Heart left ventricle (tissue), 13 donors: Measurements from ENCODE around the gene TAGLN.

Experiments used
- CTCF ChIP-seq, 12 donors: fragments of 200-600 bp; sonication (generic) in 4 of 12; IDR thresholded peaks; one replicate each; pipeline versions ENCODE4 v1.5.0 to v1.8.0; 2018 to 2022; ENCODE audit warnings: antibody characterized with exemption in 12 of 12, mild to moderate bottlenecking in 5 of 12
- POLR2A ChIP-seq, 2 donors: fragments of 450-650 bp; IDR thresholded peaks; one replicate each; pipeline ENCODE4 v1.6.1; 2017; ENCODE audit warnings: antibody characterized with exemption in 2 of 2, mild to moderate bottlenecking in 2 of 2, moderate library complexity in 2 of 2
- donor health status: ischemic (EF 13 %, LVEDD 7.1; RV severe dilation, severe dysfunction).
- donor health status: DM: no; HTN: yes; CAD: no.
- donor health status: DM: no; HTN: no; CAD: no.
- donor health status: ischemic (EF 25% LVEDD 6.9; RV normal size, moderate dysfunction).
- donor health status: ischemic (EF 25% LVEDD 5.7; RV mildly dilated, moderate dysfunction).
- donor health status: ischemic (EF 35%, LVEDD 5.7; RV mildly dilated, moderate dysfunction).
- donor health status: nonischemic (EF 11% LVEDD 7.7; RV severe dilation, severe dysfunction).
- donor health status: DM: yes; HTN: yes; CAD: no.
- donor health status: PGD.
- donor health status: ischemic (EF 29% LVEDD 5.4; RV normal size, mild dysfunction).
- donor health status: nonischemic (EF 23%, LVEDD 6.1; RV moderate dilation, normal function).

- no peak for TF ChIP-seq CTCF (IDR thresholded peaks at IDR 0.05)
- no peak for TF ChIP-seq POLR2A (IDR thresholded peaks at IDR 0.05)
These were observed 12.2 kb upstream of the TAGLN start for GRCh38 chr11:117187007-117187406.
